Hepatocyte (in vitro differentiated cells): Measurements from ENCODE around the gene CNOT6. TPM values are rescaled to one million over a fixed set of nuclear protein-coding genes. Genes with fewer than 3 reads are reported as not detected.

Experiments
- DNase-seq: peaks from one replicate; pipeline ENCODE4 v3.0.0-alpha.2; 2016; ENCODE audit warnings: low spot score
- H2AFZ ChIP-seq: fragments of 200-600 bp; sonication (generic); 2 replicates; pipeline ENCODE4 v1.6.0; 2016; ENCODE audit warnings: antibody characterized with exemption, mild to moderate bottlenecking
- H3K27ac ChIP-seq: fragments of 200-600 bp; sonication (generic); 2 replicates; pipeline ENCODE4 v1.5.1; 2016; ENCODE audit warnings: mild to moderate bottlenecking
- H3K27me3 ChIP-seq: fragments of 200-600 bp; sonication (generic); 2 replicates; pipeline ENCODE4 v1.6.1; 2016
- H3K36me3 ChIP-seq: fragments of 200-600 bp; sonication (generic); replicated peaks from 2 replicates; pipeline ENCODE4 v1.5.1; 2016; ENCODE audit warnings: low read depth; ENCODE audit not compliant: insufficient read depth
- H3K4me1 ChIP-seq: fragments of 200-600 bp; sonication (generic); 2 replicates; pipeline ENCODE4 v1.5.1; 2016; ENCODE audit warnings: mild to moderate bottlenecking, moderate library complexity; ENCODE audit not compliant: insufficient read depth
- H3K4me2 ChIP-seq: fragments of 200-600 bp; sonication (generic); 2 replicates; pipeline ENCODE4 v1.6.0; 2016
- H3K4me3 ChIP-seq: fragments of 200-600 bp; sonication (generic); 2 replicates; pipeline ENCODE4 v1.5.1; 2016; ENCODE audit warnings: mild to moderate bottlenecking
- H3K79me2 ChIP-seq: fragments of 200-600 bp; sonication (generic); 2 replicates; pipeline ENCODE4 v1.6.0; 2017; ENCODE audit warnings: mild to moderate bottlenecking
- H3K9me2 ChIP-seq: fragments of 200-600 bp; sonication (generic); replicated peaks from 2 replicates; pipeline ENCODE4 v1.6.0; 2017; ENCODE audit warnings: mild to moderate bottlenecking; ENCODE audit not compliant: insufficient read depth
- H3K9me3 ChIP-seq: fragments of 200-600 bp; sonication (generic); 2 replicates; pipeline ENCODE4 v1.5.1; 2016; ENCODE audit warnings: low read depth, mild to moderate bottlenecking
- H4K20me1 ChIP-seq: fragments of 200-600 bp; sonication (generic); 2 replicates; pipeline ENCODE4 v1.6.0; 2016; ENCODE audit warnings: mild to moderate bottlenecking; ENCODE audit not compliant: insufficient read depth, poor library complexity, severe bottlenecking
- CTCF ChIP-seq: fragments of 200-600 bp; sonication (generic); IDR thresholded peaks from 2 replicates; pipeline ENCODE4 v1.5.1; 2016; ENCODE audit warnings: antibody characterized with exemption, mild to moderate bottlenecking; ENCODE audit not compliant: poor library complexity
- EZH2 ChIP-seq: fragments of 200-600 bp; sonication (generic); IDR thresholded peaks from 2 replicates; pipeline ENCODE4 v1.6.1; 2016; ENCODE audit warnings: antibody characterized with exemption, mild to moderate bottlenecking, borderline replicate concordance
- EZH2phosphoT487 ChIP-seq: fragments of 200-600 bp; sonication (generic); IDR thresholded peaks from one replicate; pipeline ENCODE4 v1.6.1; 2018; ENCODE audit warnings: antibody characterized with exemption, mild to moderate bottlenecking, low read depth, moderate library complexity; ENCODE audit not compliant: unreplicated experiment, severe bottlenecking
- WGBS: methylation state at CpG from one replicate; pipeline ENCODE4 v1.1.6; 2016; ENCODE audit warnings: low lambda C conversion rate; ENCODE audit errors: missing lambda C conversion rate; 5-methylcytosine and 5-hydroxymethylcytosine counted together
- polyA plus RNA-seq: library from polyadenylated mRNA; unstranded; fragments of >200 nt; fragmentation: Nextera tagmentation; extraction: Ambion mirVana; gene quantifications from 2 replicates; pipeline ENCODE4 v1.2.1, GENCODE V29; 2016
- total RNA-seq: library from RNA; depleted of rRNA; stranded (reverse); fragments of >200 nt; gene quantifications from 2 replicates; pipeline ENCODE4 v1.2.3, GENCODE V29; 2014

The CNOT6 gene
- total RNA-seq (20.3 and 24.1 TPM in 2 replicates), polyA plus RNA-seq (9.9 and 12.0 TPM in 2 replicates)

- 2% methylated on average over 33 of the region's 56 CpGs for WGBS
These were observed at the start of gene CNOT6 for GRCh38 chr5:180494060-180494509. Gene CNOT6, plus strand, starts transcription at chr5:180494379. Its CDS starts 34,898 bp downstream, at chr5:180529277.

GRCh38 chr5:180454752-180455151 is 39.4 kb upstream of the CNOT6 start:
- Histone ChIP-seq H3K4me2 (no peak overlapping the region), H2AFZ (no peak overlapping the region), H3K4me1 (no peaks in the 10 kb centered on the region), H3K27me3 (no peaks in the 10 kb centered on the region), H3K9me2 (no peaks in the 10 kb centered on the region), H3K79me2 (no peaks in the 10 kb centered on the region), H3K27ac (no peak overlapping the region), H3K36me3 (no peaks in the 10 kb centered on the region), H3K9me3 (no peaks in the 10 kb centered on the region), H3K4me3 (no peak overlapping the region), H4K20me1 (no peaks in the 10 kb centered on the region)
- no peak for TF ChIP-seq EZH2
- no peak for TF ChIP-seq CTCF
- no peak for TF ChIP-seq EZH2phosphoT487
- WGBS: 96% methylated on average over 2 of the region's 2 CpGs
- no peak for DNase-seq

More at GRCh38 chr5:180494060-180494509, at the start of gene CNOT6:
- Histone ChIP-seq H3K4me3 (peak within 1 kb of the TSS; percentile 84), H3K27ac (peak within 1 kb of the TSS; percentile 98), H2AFZ (peak within 1 kb of the TSS; percentile 80), H3K4me2 (peak within 1 kb of the TSS; percentile 88), H4K20me1 (peaks cover 43% of the 10 kb centered on the region), H3K27me3 (no peaks in the 10 kb centered on the region), H3K36me3 (no peaks in the 10 kb centered on the region), H3K79me2 (peaks cover 48% of the 10 kb centered on the region), H3K9me2 (no peaks in the 10 kb centered on the region), H3K4me1 (peaks cover 15% of the 10 kb centered on the region), H3K9me3 (no peaks in the 10 kb centered on the region)
- peak; percentile 97 for DNase-seq
- no peak for TF ChIP-seq EZH2
- no peak for TF ChIP-seq CTCF
- no peak for TF ChIP-seq EZH2phosphoT487

- Histone ChIP-seq H3K4me2 (no peak overlapping the region), H3K9me2 (no peaks in the 10 kb centered on the region), H3K9me3 (no peaks in the 10 kb centered on the region), H3K4me1 (no peaks in the 10 kb centered on the region), H2AFZ (no peak overlapping the region), H4K20me1 (no peaks in the 10 kb centered on the region), H3K27ac (no peak overlapping the region), H3K27me3 (no peaks in the 10 kb centered on the region), H3K79me2 (no peaks in the 10 kb centered on the region), H3K36me3 (no peaks in the 10 kb centered on the region), H3K4me3 (no peak overlapping the region)
- no peak for DNase-seq
- WGBS: 76% methylated on average over 1 of the region's 1 CpG
- no peak for TF ChIP-seq EZH2
- no peak for TF ChIP-seq CTCF
- TF ChIP-seq EZH2phosphoT487: no peak
These were observed 38.3 kb upstream of the CNOT6 start for GRCh38 chr5:180455872-180456271.

GRCh38 chr5:180456792-180457191 is 37.4 kb upstream of the CNOT6 start:
- 57% methylated on average over 3 of the region's 3 CpGs for WGBS

More at GRCh38 chr5:180456792-180457191, 37.4 kb upstream of the CNOT6 start:
- Histone ChIP-seq H3K27ac (no peak overlapping the region), H4K20me1 (no peaks in the 10 kb centered on the region), H3K79me2 (no peaks in the 10 kb centered on the region), H3K4me1 (no peaks in the 10 kb centered on the region), H3K9me2 (no peaks in the 10 kb centered on the region), H3K4me3 (no peak overlapping the region), H3K36me3 (no peaks in the 10 kb centered on the region), H3K9me3 (no peaks in the 10 kb centered on the region), H2AFZ (no peak overlapping the region), H3K4me2 (no peak overlapping the region), H3K27me3 (no peaks in the 10 kb centered on the region)
- TF ChIP-seq EZH2: no peak
- TF ChIP-seq EZH2phosphoT487: no peak
- TF ChIP-seq CTCF: no peak
- no peak for DNase-seq
